ENCODE measurements around the gene RNF10. TPM values are rescaled to one million over a fixed set of nuclear protein-coding genes. Genes with fewer than 3 reads are reported as not detected.

Gene RNF10
- total and polyA plus RNA-seq, 9 of the 15 experiments (the other 6 are each of a cell fraction or from before 2014, with no cell fraction given) = 43.0 to 139 (median 80.1) TPM

DNA sequence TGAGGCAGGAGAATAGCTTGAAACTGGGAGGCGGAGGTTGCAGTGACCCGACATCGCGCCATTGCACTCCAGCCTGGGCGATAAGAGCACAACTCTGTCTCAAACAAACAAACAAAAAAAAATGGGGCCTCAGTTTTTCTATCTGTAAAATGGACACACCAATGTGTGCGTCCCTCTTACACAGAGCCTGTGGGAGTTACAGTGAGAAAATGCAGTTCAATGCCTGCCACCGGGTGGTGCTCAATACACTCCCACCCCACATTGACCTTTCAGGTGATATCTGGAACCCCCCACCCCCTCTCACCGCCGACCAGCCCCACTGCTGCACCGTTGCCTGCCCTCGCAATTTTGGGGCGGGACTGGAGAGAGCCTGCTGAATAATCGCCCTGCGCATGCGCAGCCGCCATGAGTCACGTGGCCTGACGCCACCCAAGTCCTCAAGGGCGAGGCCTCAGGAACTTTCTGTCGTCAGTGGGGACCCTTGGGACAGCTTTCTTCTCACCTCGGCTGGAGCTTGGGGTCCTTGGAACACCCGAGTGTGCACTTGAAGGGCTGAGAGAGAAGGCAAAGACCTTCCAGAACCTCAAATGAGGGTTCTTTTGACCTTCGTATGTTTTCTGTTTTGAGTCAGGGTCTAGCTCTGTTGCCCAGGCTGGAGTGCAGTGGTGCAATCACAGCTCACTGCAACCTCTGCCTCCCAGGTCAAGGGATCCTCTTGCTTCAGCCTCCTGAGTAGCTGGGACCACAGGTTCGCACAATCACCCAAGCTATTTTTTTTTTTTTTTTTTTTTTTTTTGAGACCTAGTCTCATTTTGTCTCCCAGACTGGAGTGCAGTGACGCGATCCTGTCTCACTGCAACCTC is 91.6 kb downstream of the RNF10 start:
- intact Hi-C loops (cut with micrococcal nuclease) = no loop called here
- peaks cover 3 to 10% of the 10 kb centered on the region in 2 experiments; a peak in 4 of 5 replicates for H3K4me1 ChIP-seq (replicated peaks in 1 of 2; ENCODE audit: control insufficient read depth in 2 of 2, insufficient read depth in 2 of 2, low read length in 2 of 2)
- DNase-seq (ENCODE audit: extremely low read depth in 1 of 4, low spot score in 3 of 4) = peak; percentile 88 to 95 (median 93)
- peak overlapping the region; percentile 99 for H2AFZ ChIP-seq (ENCODE audit: low read depth, low read length)
- H3K9ac ChIP-seq (ENCODE audit: insufficient read depth in 1 of 2, low read depth in 2 of 2, low read length in 2 of 2) = peak overlapping the region; percentile 56 to 76; a peak in 3 of 4 replicates
- ATAC-seq = peak; percentile 96
- H3K27ac ChIP-seq (ENCODE audit: extremely low read depth, low read depth, low read length) = peak overlapping the region; percentile 69
- 35% methylated on average over 24 of the region's 26 CpGs for WGBS (ENCODE audit: insufficient coverage, low coverage, missing lambda C conversion rate)
- peak overlapping the region; percentile 57 for H3K4me2 ChIP-seq (ENCODE audit: insufficient read depth, low read length)
- no peaks in the 10 kb centered on the region for H3K9me3 ChIP-seq (replicated peaks; ENCODE audit: control insufficient read depth, insufficient read depth, low read depth, low read length)
- POLR2A ChIA-PET = interaction anchor here (0.7 to 2.0 kb wide), 2 partner anchors 11 to 51 kb away, joined by 3 to 10 read pairs; no protein-coding TSS in a partner anchor
- no peaks in the 10 kb centered on the region for H3K9me1 ChIP-seq (ENCODE audit: control insufficient read depth, insufficient read depth, low read length)
- in situ Hi-C loops (cut with MboI) = no loop called here
- FAIRE-seq = peak; percentile 79
- no TSS peak for BruUV-seq (replicated peaks)
- no peaks in the 10 kb centered on the region for H3K36me3 ChIP-seq (ENCODE audit: control insufficient read depth, insufficient read depth, low read length)
- no peaks in the 10 kb centered on the region for H4K20me1 ChIP-seq (replicated peaks; ENCODE audit: control insufficient read depth, insufficient read depth, low read length)
- CTCF ChIA-PET (ENCODE audit: low intra/inter-chr PET ratio) = interaction anchor here (0.6 kb wide), 1 partner anchor 139 kb away, joined by 4 read pairs; no protein-coding TSS in a partner anchor
- no peaks in the 10 kb centered on the region for H3K79me2 ChIP-seq (ENCODE audit: control insufficient read depth, insufficient read depth, low read length)
- H3K4me3 ChIP-seq = 0 out of 2 replicates have a peak overlapping the region, but pooled peaks have one; percentile 0
- peaks cover 2 to 4% of the 10 kb centered on the region in 2 experiments; a peak in 1 of 5 replicates for H3K27me3 ChIP-seq (ENCODE audit: control insufficient read depth in 2 of 2, insufficient read depth in 2 of 2, low read length in 2 of 2)
- TF ChIP-seq, protein P1, sequence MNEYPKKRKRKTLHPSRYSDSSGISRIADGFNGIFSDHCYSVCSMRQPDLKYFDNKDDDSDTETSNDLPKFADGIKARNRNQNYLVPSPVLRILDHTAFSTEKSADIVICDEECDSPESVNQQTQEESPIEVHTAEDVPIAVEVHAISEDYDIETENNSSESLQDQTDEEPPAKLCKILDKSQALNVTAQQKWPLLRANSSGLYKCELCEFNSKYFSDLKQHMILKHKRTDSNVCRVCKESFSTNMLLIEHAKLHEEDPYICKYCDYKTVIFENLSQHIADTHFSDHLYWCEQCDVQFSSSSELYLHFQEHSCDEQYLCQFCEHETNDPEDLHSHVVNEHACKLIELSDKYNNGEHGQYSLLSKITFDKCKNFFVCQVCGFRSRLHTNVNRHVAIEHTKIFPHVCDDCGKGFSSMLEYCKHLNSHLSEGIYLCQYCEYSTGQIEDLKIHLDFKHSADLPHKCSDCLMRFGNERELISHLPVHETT (CRISPR knock-in tag; conservative IDR thresholded peaks at IDR 0.05 in 1 of 2, IDR thresholded peaks at IDR 0.05 in 1 of 2) = peak in 1 of 2 experiments; percentile 41; a peak in 1 of 4 replicates
- TF ChIP-seq CHD4 (IDR thresholded peaks at IDR 0.05; ENCODE audit: insufficient read depth, insufficient replicate concordance, low read depth, low read length, poor library complexity, severe bottlenecking) (peak; percentile 96), RBM25 (IDR thresholded peaks at IDR 0.05; ENCODE audit: low read depth, low read length, severe bottlenecking) (peak; percentile 86), TOE1 (IDR thresholded peaks at IDR 0.05; ENCODE audit: borderline replicate concordance) (peak; percentile 86), TOE1 (CRISPR knock-in tag; IDR thresholded peaks at IDR 0.05; ENCODE audit: borderline replicate concordance, low read depth) (no peak), CBFA2T2 (conservative IDR thresholded peaks at IDR 0.05) (peak; percentile 75), FOSL1 (tag; conservative IDR thresholded peaks at IDR 0.05) (0 out of 2 replicates have a peak, but pooled peaks have one; percentile 17), ATF1 (CRISPR knock-in tag; IDR thresholded peaks at IDR 0.05) (no peak), ATF1 (tag; IDR thresholded peaks at IDR 0.05) (peak; percentile 65)
- TF ChIP-seq, protein P2, sequence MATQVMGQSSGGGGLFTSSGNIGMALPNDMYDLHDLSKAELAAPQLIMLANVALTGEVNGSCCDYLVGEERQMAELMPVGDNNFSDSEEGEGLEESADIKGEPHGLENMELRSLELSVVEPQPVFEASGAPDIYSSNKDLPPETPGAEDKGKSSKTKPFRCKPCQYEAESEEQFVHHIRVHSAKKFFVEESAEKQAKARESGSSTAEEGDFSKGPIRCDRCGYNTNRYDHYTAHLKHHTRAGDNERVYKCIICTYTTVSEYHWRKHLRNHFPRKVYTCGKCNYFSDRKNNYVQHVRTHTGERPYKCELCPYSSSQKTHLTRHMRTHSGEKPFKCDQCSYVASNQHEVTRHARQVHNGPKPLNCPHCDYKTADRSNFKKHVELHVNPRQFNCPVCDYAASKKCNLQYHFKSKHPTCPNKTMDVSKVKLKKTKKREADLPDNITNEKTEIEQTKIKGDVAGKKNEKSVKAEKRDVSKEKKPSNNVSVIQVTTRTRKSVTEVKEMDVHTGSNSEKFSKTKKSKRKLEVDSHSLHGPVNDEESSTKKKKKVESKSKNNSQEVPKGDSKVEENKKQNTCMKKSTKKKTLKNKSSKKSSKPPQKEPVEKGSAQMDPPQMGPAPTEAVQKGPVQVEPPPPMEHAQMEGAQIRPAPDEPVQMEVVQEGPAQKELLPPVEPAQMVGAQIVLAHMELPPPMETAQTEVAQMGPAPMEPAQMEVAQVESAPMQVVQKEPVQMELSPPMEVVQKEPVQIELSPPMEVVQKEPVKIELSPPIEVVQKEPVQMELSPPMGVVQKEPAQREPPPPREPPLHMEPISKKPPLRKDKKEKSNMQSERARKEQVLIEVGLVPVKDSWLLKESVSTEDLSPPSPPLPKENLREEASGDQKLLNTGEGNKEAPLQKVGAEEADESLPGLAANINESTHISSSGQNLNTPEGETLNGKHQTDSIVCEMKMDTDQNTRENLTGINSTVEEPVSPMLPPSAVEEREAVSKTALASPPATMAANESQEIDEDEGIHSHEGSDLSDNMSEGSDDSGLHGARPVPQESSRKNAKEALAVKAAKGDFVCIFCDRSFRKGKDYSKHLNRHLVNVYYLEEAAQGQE (IDR thresholded peaks at IDR 0.05; ENCODE audit: borderline replicate concordance) = peak; percentile 61
- TF ChIP-seq, protein P2 (CRISPR knock-in tag; IDR thresholded peaks at IDR 0.05; ENCODE audit: low read depth) = no peak

Data from K562 (cell line).